B cell (primary cell): ENCODE results near the gene FMN1. TPM values are rescaled to one million over a fixed set of nuclear protein-coding genes. Genes with fewer than 3 reads are reported as not detected.

Experiments used
- ATAC-seq: fragments of 200-7000 bp; cut with Tn5 transposase; one replicate; pipeline ENCODE4 v1.10.0; 2021; ENCODE audit warnings: low read depth, mild to moderate bottlenecking, moderate number of reproducible peaks, moderate library complexity
- CTCF ChIA-PET: fragments of 350-600 bp; sonication (Branson Sonifier 250); formaldehyde crosslinking; loops from one replicate; lab custom pipeline; 2021; ENCODE audit warnings: antibody characterized with exemption, inconsistent platforms; lab: Charles Lee
- POLR2A ChIA-PET: fragments of 350-600 bp; sonication (Branson Sonifier 250); formaldehyde crosslinking; loops from one replicate; lab custom pipeline; 2021; ENCODE audit warnings: antibody characterized with exemption; lab: Charles Lee
- DNase-seq: peaks from one replicate; pipeline ENCODE4 v3.0.0; 2013
- H2AFZ ChIP-seq: 2 replicates; pipeline ENCODE4 v1.6.1; 2012; ENCODE audit warnings: mild to moderate bottlenecking, low read depth, low read length; ENCODE audit not compliant: insufficient read depth, poor library complexity, severe bottlenecking
- H3K27ac ChIP-seq, 2 donors: 1 replicate in 1 of 2; 2 replicates in 1 of 2; pipeline ENCODE4 v1.5.1; 2012 to 2013; ENCODE audit warnings: low read length in 2 of 2, mild to moderate bottlenecking in 2 of 2, moderate library complexity in 1 of 2
- H3K27me3 ChIP-seq, 4 experiments: fragments of 200-600 bp in 1 of 4; sonication (generic) in 1 of 4; replicated peaks in 1 of 4; 1 replicate in 2 of 4; 2 replicates in 2 of 4; pipeline versions ENCODE4 v1.6.1 to v1.7.0; 2013 to 2016; ENCODE audit warnings: low read length in 3 of 4, mild to moderate bottlenecking in 2 of 4, mixed read lengths in 1 of 4, moderate library complexity in 1 of 4; ENCODE audit not compliant: insufficient read depth in 4 of 4, control insufficient read depth in 3 of 4; ENCODE audit errors: control extremely low read depth in 1 of 4
- H3K36me3 ChIP-seq, 2 experiments: replicated peaks in 1 of 2; 1 replicate in 1 of 2; 2 replicates in 1 of 2; pipeline versions ENCODE4 v1.6.1 to v1.7.1; 2013; ENCODE audit warnings: low read length in 1 of 2; ENCODE audit not compliant: insufficient read depth in 2 of 2, control insufficient read depth in 1 of 2; ENCODE audit errors: control extremely low read depth in 1 of 2, extremely low read depth in 1 of 2
- H3K4me1 ChIP-seq, 2 donors: fragments of 200-600 bp in 1 of 2; sonication (generic) in 1 of 2; 1 replicate in 1 of 2; 2 replicates in 1 of 2; pipeline versions ENCODE4 v1.5.1 to v1.6.1; 2013 to 2017; ENCODE audit warnings: low read length in 2 of 2; ENCODE audit not compliant: control insufficient read depth in 2 of 2, insufficient read depth in 2 of 2
- H3K4me2 ChIP-seq: replicated peaks from 2 replicates; pipeline ENCODE3; 2012; ENCODE audit warnings: mild to moderate bottlenecking, low read depth, low read length; ENCODE audit not compliant: poor library complexity, severe bottlenecking
- H3K4me3 ChIP-seq, 5 experiments: fragments of 200-600 bp in 1 of 5; sonication (generic) in 1 of 5; 1 replicate in 3 of 5; 2 replicates in 2 of 5; pipeline versions ENCODE4 v1.5.1 to v1.7.0; 2011 to 2016; ENCODE audit warnings: low read length in 4 of 5, mild to moderate bottlenecking in 4 of 5, low read depth in 2 of 5, control low read depth in 1 of 5, moderate library complexity in 1 of 5; ENCODE audit not compliant: insufficient read depth in 1 of 5; ENCODE audit errors: control extremely low read depth in 1 of 5, extremely low read depth in 1 of 5
- H3K79me2 ChIP-seq: fragments of 200-600 bp; sonication (generic); one replicate; pipeline ENCODE4 v1.6.0; 2016; ENCODE audit warnings: low read length; ENCODE audit not compliant: control insufficient read depth, insufficient read depth
- H3K9ac ChIP-seq: fragments of 200-600 bp; sonication (generic); 2 replicates; pipeline ENCODE4 v1.6.1; 2017; ENCODE audit warnings: mild to moderate bottlenecking, low read length, moderate library complexity
- H3K9me3 ChIP-seq, 3 donors: one replicate each; pipeline versions ENCODE4 v1.6.1 to v1.7.1; 2013; ENCODE audit warnings: low read length in 2 of 3; ENCODE audit not compliant: control insufficient read depth in 2 of 3, insufficient read depth in 1 of 3; ENCODE audit errors: control extremely low read depth in 1 of 3
- H4K20me1 ChIP-seq: 2 replicates; pipeline ENCODE4 v1.6.0; 2012; ENCODE audit warnings: mild to moderate bottlenecking, low read length; ENCODE audit not compliant: insufficient read depth, control insufficient read depth, poor library complexity, severe bottlenecking
- H3K27ac Mint-ChIP-seq: one replicate; pipeline ENCODE4 v1.8.0; 2021; ENCODE audit warnings: mixed read lengths
- H3K27me3 Mint-ChIP-seq: one replicate; pipeline ENCODE4 v1.8.0; 2021; ENCODE audit warnings: mixed read lengths
- H3K4me1 Mint-ChIP-seq: one replicate; pipeline ENCODE4 v1.8.0; 2021; ENCODE audit warnings: mixed read lengths
- H3K4me3 Mint-ChIP-seq: one replicate; pipeline ENCODE4 v1.8.0; 2021; ENCODE audit warnings: mixed read lengths
- H3K9me3 Mint-ChIP-seq: one replicate; pipeline ENCODE4 v1.8.0; 2022; ENCODE audit warnings: mixed read lengths; ENCODE audit not compliant: insufficient read depth
- CTCF ChIP-seq: fragments of 200-600 bp; IDR thresholded peaks from one replicate; pipeline ENCODE4 v1.8.0; 2022; ENCODE audit warnings: antibody characterized with exemption, mild to moderate bottlenecking
- EZH2 ChIP-seq: IDR thresholded peaks from 2 replicates; pipeline ENCODE4 v1.6.1; 2012; ENCODE audit warnings: borderline replicate concordance, low read depth, mild to moderate bottlenecking, moderate library complexity, low read length; ENCODE audit not compliant: insufficient read depth, poor library complexity, severe bottlenecking
- WGBS: methylation state at CpG from one replicate; pipeline ENCODE4 v1.1.5; 2013; ENCODE audit warnings: missing lambda C conversion rate; ENCODE audit not compliant: insufficient coverage; 5-methylcytosine and 5-hydroxymethylcytosine counted together
- intact Hi-C: fragments of 100-400 bp; cut with micrococcal nuclease; formaldehyde crosslinking; loops from one replicate; pipeline ENCODE4 v1.10.0; 2022
- polyA plus RNA-seq: library from polyadenylated mRNA; depleted of rRNA; stranded (reverse); fragments of >200 nt; gene quantifications from 2 replicates; pipeline ENCODE4 v1.2.3, GENCODE V29; 2012
- total RNA-seq, 2 donors: library from RNA; stranded (reverse); fragments of 120-200 nt in 1 of 2; gene quantifications; 1 replicate in 1 of 2; 2 replicates in 1 of 2; pipeline versions ENCODE4 v1.2.3 to v1.2.4, GENCODE V29; 2013 to 2022

FMN1 gene
- total and polyA plus RNA-seq, 2 donors (not counting 1 experiment from before 2014, with no cell fraction given) = 0.21 to 0.96 TPM

- Mint-ChIP-seq H3K4me3 (no peak overlapping the region), H3K9me3 (no peaks in the 10 kb centered on the region), H3K27ac (no peak overlapping the region), H3K4me1 (no peaks in the 10 kb centered on the region), H3K27me3 (peaks cover 10% of the 10 kb centered on the region)
- POLR2A ChIA-PET = no interaction called here
- H2AFZ ChIP-seq = no peak overlapping the region
- TF ChIP-seq EZH2 (no peak), CTCF (no peak)
- H3K79me2 ChIP-seq = no peaks in the 10 kb centered on the region
- H4K20me1 ChIP-seq = no peaks in the 10 kb centered on the region
- no peak overlapping the region for H3K4me3 ChIP-seq
- no peaks in the 10 kb centered on the region for H3K36me3 ChIP-seq
- H3K27ac ChIP-seq = no peak overlapping the region
- H3K4me1 ChIP-seq = no peaks in the 10 kb centered on the region
- no peaks in the 10 kb centered on the region for H3K27me3 ChIP-seq
- CTCF ChIA-PET = interaction anchor here (1.0 to 2.1 kb wide), 4 partner anchors 11 to 192 kb away, joined by 3 to 6 read pairs (median 3); no protein-coding TSS in a partner anchor
- intact Hi-C loops = no loop called here
- H3K9me3 ChIP-seq = no peaks in the 10 kb centered on the region
- ATAC-seq (no peak), DNase-seq (no peak)
- H3K4me2 ChIP-seq = no peak overlapping the region
- no peak overlapping the region for H3K9ac ChIP-seq
Measured at GRCh38 chr15:32855942-32856341, 338.6 kb downstream of the FMN1 start.

GRCh38 chr15:32853592-32853991 is 340.9 kb downstream of the FMN1 start:
- H4K20me1 ChIP-seq = no peaks in the 10 kb centered on the region
- ChIA-PET CTCF (interaction anchor here (1.6 to 2.2 kb wide), 2 partner anchors 10 to 83 kb away, joined by 5 to 8 read pairs; no protein-coding TSS in a partner anchor), POLR2A (no interaction called here)
- Mint-ChIP-seq H3K4me1 (no peaks in the 10 kb centered on the region), H3K27me3 (peaks cover 7% of the 10 kb centered on the region), H3K9me3 (no peaks in the 10 kb centered on the region), H3K27ac (no peak overlapping the region), H3K4me3 (no peak overlapping the region)
- H3K36me3 ChIP-seq = no peaks in the 10 kb centered on the region
- WGBS = 91% methylated on average over 1 of the region's 3 CpGs
- intact Hi-C loops = no loop called here
- H3K4me2 ChIP-seq = no peak overlapping the region
- no peak overlapping the region for H3K27ac ChIP-seq
- H3K27me3 ChIP-seq = no peaks in the 10 kb centered on the region
- H3K9me3 ChIP-seq = no peaks in the 10 kb centered on the region
- H3K4me1 ChIP-seq = no peaks in the 10 kb centered on the region
- no peak overlapping the region for H3K4me3 ChIP-seq
- H3K79me2 ChIP-seq = no peaks in the 10 kb centered on the region
- ATAC-seq (no peak), DNase-seq (no peak)
- H3K9ac ChIP-seq = no peak overlapping the region
- TF ChIP-seq CTCF (no peak), EZH2 (no peak)
- H2AFZ ChIP-seq = no peak overlapping the region
